ENCODE measurements around the gene PCDHGA11.

- TF ChIP-seq EP300 (IDR thresholded peaks at IDR 0.05) (no peak), CTCF (IDR thresholded peaks at IDR 0.05) (peak in 2 of 3 experiments; percentile 41 to 42)
Observed at GRCh38 chr5:141430332-141431113, 9.7 kb downstream of the PCDHGA11 start, which contains the start of gene PCDHGA12.
